Activated gamma-delta T cell treated with Interleukin-2 at 50 U/mL for 16 hours (primary cell): ENCODE measurements around the gene SKI.
A peak's percentile ranks its signal among the peaks of the same experiment; 100 is the strongest.
"Not testable (repeated sequence)": the region's sequence is repeated elsewhere in the genome, so short reads cannot be mapped to it uniquely, and the experiment has no call there.

ENCODE experiments used
- DNase-seq: peaks from one replicate; pipeline ENCODE4 v3.0.0-alpha.2; 2020

The SKI gene

GRCh38 chr1:2313651-2314261, 85.6 kb downstream of the SKI start:
- DNase-seq: no peak

DNA sequence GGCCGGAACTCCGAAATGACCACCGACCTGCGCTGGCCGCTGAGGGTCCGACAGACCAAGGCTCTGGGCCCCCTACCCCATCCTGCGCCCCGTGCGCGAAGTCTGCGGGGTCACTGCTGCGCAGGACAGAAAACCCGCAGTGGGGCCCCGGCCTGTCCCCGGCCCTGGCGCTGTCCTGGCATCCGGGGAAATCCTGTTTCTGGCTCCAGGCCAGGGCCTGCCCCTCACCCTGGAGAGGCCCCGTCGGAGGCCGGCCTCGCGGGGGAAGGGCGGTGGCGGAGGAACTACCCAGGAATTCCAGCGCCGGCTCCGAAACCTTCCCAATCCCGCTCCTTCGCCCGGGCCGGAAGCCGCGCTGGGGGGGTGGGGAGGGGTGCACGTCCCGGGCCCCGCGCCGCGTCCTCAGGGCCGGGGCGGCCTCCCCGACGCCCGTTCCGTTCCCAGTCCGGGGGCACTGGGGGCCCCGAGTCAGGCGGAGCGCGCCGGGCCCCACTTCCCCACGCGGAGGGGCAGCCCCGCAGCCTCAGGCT, 86.2 kb downstream of the SKI start:
- DNase-seq: no peak

GRCh38 chr1:2314803-2315673, 86.9 kb downstream of the SKI start:
- DNase-seq: peak; percentile 68

DNA sequence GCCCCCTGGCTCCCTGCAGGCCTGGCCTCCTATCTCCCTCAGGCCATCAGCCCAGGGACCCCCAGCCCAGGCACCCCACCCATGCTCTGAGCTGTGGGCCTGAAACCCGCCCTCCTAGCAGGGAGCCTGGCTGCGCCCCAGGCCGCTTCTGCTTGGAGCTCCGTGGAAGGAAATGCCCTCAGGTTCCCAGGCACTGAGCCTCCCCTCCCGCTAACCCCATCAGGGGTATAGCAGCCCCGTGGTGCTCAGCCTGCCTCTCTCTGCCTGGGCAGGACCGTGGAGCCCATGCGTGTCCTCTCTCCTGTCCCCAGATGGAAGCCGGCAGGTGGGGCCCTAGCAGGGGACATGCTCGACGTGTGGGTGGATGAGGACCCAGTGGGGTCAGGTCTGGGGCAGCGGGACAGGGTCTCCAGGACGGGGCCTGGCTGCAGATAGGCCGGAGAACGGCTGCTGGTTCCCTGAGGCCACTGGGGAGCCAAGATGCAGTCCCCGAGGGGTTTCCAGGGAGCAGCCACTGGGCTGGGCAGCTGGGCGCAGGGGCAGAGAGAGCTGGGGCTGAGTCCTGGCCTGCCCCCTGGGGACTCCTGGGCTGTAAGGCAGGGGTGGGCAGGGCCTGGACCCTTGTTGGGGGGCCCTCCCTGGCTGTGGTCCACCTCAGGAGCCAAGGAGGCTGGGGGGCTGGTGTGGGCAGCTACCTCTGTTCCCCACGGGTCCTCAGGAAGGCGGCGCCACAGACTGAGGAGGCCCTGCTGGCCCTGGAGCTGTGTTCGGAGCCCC, 87.7 kb downstream of the SKI start:
- DNase-seq: no peak

- no peak for DNase-seq
These were observed 88.4 kb downstream of the SKI start for GRCh38 chr1:2316451-2316961.

GRCh38 chr1:2317230-2318065, 89.3 kb downstream of the SKI start:
- DNase-seq: no peak

- peak; percentile 31 for DNase-seq
These were observed 90.5 kb downstream of the SKI start for GRCh38 chr1:2318314-2319278.

DNA sequence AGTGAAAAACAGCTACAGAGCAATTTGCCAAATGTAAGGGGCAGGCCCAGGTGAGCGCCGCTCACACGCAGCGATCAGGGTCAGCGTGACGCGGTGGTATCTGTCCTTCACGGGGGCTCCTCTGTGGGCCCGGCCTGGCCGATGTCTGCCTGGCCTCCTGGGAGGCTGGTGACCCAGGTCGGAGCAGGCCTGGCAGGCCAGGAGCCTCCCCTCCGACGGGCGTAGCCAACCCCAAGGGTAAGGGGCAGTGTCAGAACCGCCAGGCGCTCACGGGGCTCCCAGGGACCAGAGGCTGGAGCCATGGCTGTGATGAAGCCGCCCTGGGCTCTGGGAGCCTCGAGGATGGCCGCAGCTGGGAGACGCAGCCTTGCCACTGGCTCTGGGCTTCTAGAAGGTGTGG, 91.2 kb downstream of the SKI start:
- DNase-seq: no peak

DNA sequence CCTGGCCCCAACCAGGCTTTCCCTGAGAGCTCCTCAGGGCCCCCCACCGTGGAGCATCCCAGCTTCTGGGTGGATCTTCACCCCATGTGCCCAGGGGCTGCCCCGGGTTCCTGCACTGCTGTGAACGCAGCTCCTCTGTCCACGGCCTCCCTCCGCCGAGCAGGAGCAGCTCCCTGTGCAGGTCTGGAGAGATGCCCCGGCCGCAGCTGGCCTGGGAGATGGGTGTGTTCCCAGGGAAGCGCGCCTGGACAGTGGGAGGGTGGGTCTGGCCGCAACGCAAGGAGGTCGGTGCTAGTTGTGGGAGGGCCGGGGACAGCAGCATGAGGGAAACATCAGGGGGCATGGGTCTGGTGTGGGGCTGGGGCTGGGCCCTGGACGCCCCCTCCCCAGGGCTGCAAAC, 91.9 kb downstream of the SKI start:
- no peak for DNase-seq

DNA sequence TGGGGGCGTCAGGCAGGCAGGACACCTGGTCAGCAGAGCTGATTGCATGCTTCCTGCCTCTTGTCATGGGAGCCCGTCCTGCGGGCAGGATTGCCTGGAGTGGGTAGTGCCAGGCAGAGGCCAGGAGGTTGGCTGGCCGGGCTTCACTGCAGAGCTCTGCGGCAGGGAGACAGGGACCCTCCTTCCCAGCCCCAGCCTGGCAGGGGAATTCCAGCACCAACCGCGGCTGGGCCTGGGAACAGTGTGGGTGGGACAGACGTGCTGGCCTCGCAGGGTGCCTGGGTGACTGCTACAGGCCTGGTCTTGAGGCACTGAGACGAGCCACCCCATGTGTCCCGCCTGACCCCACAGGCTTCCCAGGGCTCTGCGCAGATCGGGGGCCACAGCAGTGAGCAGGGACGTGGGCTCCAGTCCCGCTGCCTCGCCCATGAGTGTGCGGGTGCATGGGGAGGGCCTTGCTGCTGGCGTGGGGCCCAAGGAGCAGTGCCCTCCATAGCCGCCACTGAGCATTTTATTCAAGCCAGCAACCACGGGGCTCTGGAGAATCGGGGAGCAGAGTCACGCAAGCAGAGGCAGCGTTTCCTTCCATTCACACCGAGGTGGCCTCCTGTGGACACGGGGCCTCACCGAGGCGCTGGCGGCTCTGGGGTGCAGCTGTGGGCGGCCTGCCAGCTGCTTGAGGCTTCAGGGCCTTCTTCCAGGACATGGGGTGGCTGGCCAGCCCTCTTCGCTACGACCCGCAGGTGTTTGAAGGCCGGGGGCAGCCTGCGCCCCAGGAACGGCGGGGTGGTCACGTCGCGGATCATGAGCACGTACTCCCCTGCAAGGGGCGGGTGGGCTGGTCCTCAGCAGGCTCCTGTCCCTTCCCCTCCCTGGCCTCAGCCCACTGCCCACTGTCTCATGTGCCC, 92.9 kb downstream of the SKI start:
- DNase-seq: no peak

DNA sequence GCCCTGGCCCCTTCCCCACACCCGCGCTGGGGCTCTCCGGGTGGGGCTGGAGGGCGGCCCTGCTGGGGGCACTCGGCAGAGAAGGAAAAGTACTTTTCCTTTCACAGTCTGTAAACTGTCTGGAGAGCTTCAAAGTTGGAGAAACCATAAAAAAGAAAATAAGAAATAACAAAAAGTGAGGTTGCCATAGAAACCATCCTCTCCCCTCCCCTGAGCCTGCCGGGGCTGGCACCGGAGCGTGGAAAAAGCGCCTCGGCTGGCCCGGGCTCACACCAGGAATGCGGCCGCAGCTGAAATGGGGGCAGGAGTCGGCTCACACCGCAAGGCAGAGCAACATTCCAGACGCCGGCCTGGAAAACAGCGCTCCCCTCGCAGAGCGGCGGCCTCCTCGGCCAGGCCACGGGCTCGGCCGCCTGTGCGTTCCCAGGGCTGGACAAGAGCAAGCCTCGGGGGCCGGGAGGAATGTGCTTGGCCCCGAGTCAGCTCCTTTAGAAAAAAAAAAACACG, 94.0 kb downstream of the SKI start:
- DNase-seq: no peak

- DNase-seq: no peak
These were observed 94.6 kb downstream of the SKI start for GRCh38 chr1:2322581-2323211.

GRCh38 chr1:2323451-2323974, 95.4 kb downstream of the SKI start:
- no peak for DNase-seq

DNA sequence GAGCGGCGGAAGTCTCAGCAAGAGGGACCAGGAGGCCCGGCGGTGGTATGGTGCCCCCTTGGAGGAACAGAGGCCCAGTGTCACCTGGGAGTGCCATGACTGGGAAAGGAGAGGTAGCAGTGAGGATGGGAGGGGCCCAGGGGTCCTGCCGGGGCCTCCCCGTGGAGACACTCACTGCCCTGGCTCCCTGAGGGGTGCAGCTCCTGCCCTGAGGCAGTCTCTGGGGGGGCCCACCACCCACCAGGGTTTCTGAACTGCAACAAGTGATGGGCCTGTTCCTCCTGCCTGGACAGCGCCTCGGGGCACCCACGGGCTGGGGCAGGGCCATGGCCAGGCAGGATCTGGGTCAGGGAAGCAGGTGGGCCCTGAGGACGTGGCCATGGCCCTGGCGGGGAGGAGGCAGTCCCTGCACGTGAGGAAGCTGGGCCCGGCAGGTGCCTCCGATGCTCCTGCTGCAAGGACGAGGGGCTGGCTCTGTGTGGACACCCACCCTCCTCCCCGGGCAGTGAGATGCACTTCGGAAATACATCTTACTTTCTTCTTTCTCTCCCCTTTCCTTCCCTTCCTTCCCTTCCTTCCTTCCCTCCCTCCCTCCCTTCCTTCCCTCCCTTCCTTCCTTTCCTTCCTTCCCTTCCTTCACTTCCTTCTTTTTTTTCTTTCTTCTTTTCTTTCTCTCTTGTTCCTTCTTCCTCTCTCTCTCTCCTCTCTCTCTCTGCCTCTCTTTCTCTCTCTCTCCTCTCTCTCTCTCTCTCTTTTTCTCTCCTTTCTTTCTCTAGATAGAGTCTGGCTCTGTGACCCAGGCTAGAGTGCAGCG, 96.6 kb downstream of the SKI start:
- DNase-seq: no peak

DNA sequence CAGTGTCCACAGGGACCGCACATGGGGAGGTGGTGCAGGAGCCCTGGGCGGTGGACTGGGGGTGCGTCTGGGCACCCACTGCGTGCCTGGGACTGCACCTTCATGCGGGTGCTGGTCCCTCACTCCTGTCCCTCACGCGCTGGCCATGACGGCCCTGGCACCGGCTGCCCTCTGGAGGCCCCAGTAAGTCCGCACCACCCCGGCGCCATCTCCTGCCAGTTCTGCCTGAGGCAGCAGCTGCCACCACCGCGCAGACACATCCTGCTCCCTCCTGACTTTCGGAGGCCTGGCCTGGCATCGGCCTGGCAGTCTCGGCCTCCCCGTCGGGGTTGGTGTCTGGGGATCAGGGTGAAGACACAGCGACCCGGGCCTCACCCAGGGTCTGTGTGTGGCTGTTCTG, 98.4 kb downstream of the SKI start:
- DNase-seq: no peak

- not testable (repeated sequence) for DNase-seq
These were observed 99.0 kb downstream of the SKI start for GRCh38 chr1:2327162-2327561.

- DNase-seq: no peak
These were observed 99.7 kb downstream of the SKI start for GRCh38 chr1:2327841-2328240.
